HCT116 (cell line): ENCODE results near the gene TTLL11. TPM values are rescaled to one million over a fixed set of nuclear protein-coding genes. Genes with fewer than 3 reads are reported as not detected.

Experiments
- ATAC-seq: fragments of 200-7000 bp; cut with Tn5 transposase; 2 replicates; pipeline ENCODE4 v1.9.1; 2020; ENCODE audit warnings: mild to moderate bottlenecking, moderate library complexity
- BruUV-seq: library from RNA; stranded (reverse); fragments of 400-500 nt; replicated peaks from 2 replicates; lab custom pipeline; 2021; lab: Mats Ljungman, UMichigan
- CTCF ChIA-PET: fragments of 300-600 bp; sonication (Branson Sonifier 250); formaldehyde crosslinking; loops from one replicate; lab custom pipeline; 2021; ENCODE audit warnings: antibody characterized with exemption; lab: Charles Lee
- POLR2A ChIA-PET: fragments of 300-600, 350-600 bp; sonication (Branson Sonifier 250); formaldehyde crosslinking; loops from one replicate; lab custom pipeline; 2021; ENCODE audit warnings: antibody characterized with exemption; lab: Charles Lee
- RAD21 ChIA-PET, 2 experiments: fragments of 300-600 bp; sonication (Branson Sonifier 250); formaldehyde crosslinking; loops; one replicate each; lab custom pipeline; 2023; ENCODE audit warnings: low total read pairs in 2 of 2; ENCODE audit not compliant: uncharacterized antibody in 2 of 2, unreplicated experiment in 2 of 2, low non-redundant PET in 1 of 2; lab: Charles Lee
- DNase-seq: peaks from one replicate; pipeline ENCODE4 v3.0.0-alpha.2; 2010; ENCODE audit warnings: low read depth, low spot score
- H2AFZ ChIP-seq: fragments of 200-600 bp; shearing (Covaris generic), sonication (generic); 2 replicates; pipeline ENCODE4 v1.6.1; 2017; ENCODE audit warnings: low read depth, mixed run types, mixed read lengths, antibody characterized with exemption, low read length; ENCODE audit not compliant: poor library complexity, severe bottlenecking
- H3K27ac ChIP-seq: 2 replicates; pipeline ENCODE4 v1.5.1; 2012; ENCODE audit warnings: low read depth, low read length
- H3K27me3 ChIP-seq: fragments of 200-600 bp; sonication (generic); 2 replicates; pipeline ENCODE4 v1.6.1; 2016; ENCODE audit warnings: mixed run types, low read length, mixed read lengths; ENCODE audit not compliant: insufficient read depth
- H3K36me3 ChIP-seq, 2 experiments: fragments of 200-500 bp in 1 of 2; fragments of 200-600 bp in 1 of 2; sonication (Bioruptor generic) in 1 of 2; sonication (generic) in 1 of 2; 2 replicates each; pipeline versions ENCODE4 v1.5.1 to v1.6.1; 2014 to 2016; ENCODE audit warnings: low read length in 2 of 2, inconsistent platforms in 1 of 2, mixed read lengths in 1 of 2, mixed run types in 1 of 2; ENCODE audit not compliant: insufficient read depth in 2 of 2, control insufficient read depth in 1 of 2
- H3K4me1 ChIP-seq, 2 experiments: fragments of 200-600 bp in 1 of 2; sonication (generic) in 1 of 2; 2 replicates each; pipeline versions ENCODE4 v1.5.1 to v1.6.1; 2012 to 2017; ENCODE audit warnings: low read length in 2 of 2, inconsistent platforms in 1 of 2, mild to moderate bottlenecking in 1 of 2, mixed read lengths in 1 of 2, mixed run types in 1 of 2, moderate library complexity in 1 of 2; ENCODE audit not compliant: insufficient read depth in 2 of 2, control insufficient read depth in 1 of 2
- H3K4me2 ChIP-seq: fragments of 200-600 bp; sonication (generic); 2 replicates; pipeline ENCODE4 v1.6.1; 2017; ENCODE audit warnings: mixed run types, low read length, mixed read lengths
- H3K4me3 ChIP-seq, 2 experiments: fragments of 200-600 bp in 1 of 2; sonication (generic) in 1 of 2; replicated peaks in 1 of 2; 2 replicates each; pipeline ENCODE4 v1.5.1; 2011 to 2016; ENCODE audit warnings: low read length in 2 of 2, control low read depth in 1 of 2, low read depth in 1 of 2, mild to moderate bottlenecking in 1 of 2, mixed read lengths in 1 of 2, mixed run types in 1 of 2
- H3K79me2 ChIP-seq: fragments of 200-600 bp; sonication (generic); 2 replicates; pipeline ENCODE4 v1.6.1; 2017; ENCODE audit warnings: mild to moderate bottlenecking, mixed run types, low read length, moderate library complexity, mixed read lengths; ENCODE audit not compliant: insufficient read depth
- H3K9ac ChIP-seq: fragments of 200-600 bp; sonication (generic); 2 replicates; pipeline ENCODE4 v1.6.1; 2016; ENCODE audit warnings: low read length, mixed read lengths
- H3K9me2 ChIP-seq: fragments of 200-600 bp; sonication (generic), shearing (Covaris generic); 2 replicates; pipeline ENCODE4 v1.6.1; 2017; ENCODE audit warnings: mixed run types, mild to moderate bottlenecking, moderate library complexity; ENCODE audit not compliant: insufficient read depth
- H3K9me3 ChIP-seq, 2 experiments: fragments of 200-500 bp in 1 of 2; fragments of 200-600 bp in 1 of 2; sonication (Bioruptor generic) in 1 of 2; sonication (generic) in 1 of 2; 2 replicates each; pipeline ENCODE4 v1.6.1; 2014 to 2017; ENCODE audit warnings: low read length in 2 of 2, mixed read lengths in 2 of 2, inconsistent platforms in 1 of 2, low read depth in 1 of 2, mild to moderate bottlenecking in 1 of 2, mixed run types in 1 of 2, moderate library complexity in 1 of 2; ENCODE audit not compliant: control insufficient read depth in 1 of 2, insufficient read depth in 1 of 2
- H4K20me1 ChIP-seq: fragments of 200-600 bp; sonication (generic), shearing (Covaris generic); 2 replicates; pipeline ENCODE4 v1.6.1; 2017; ENCODE audit warnings: mixed run types, mild to moderate bottlenecking, moderate library complexity; ENCODE audit not compliant: insufficient read depth
- ATF3 ChIP-seq: IDR thresholded peaks from 2 replicates; pipeline ENCODE4 v1.6.1; 2012
- CEBPB ChIP-seq: IDR thresholded peaks from 2 replicates; pipeline ENCODE4 v1.6.1; 2012; ENCODE audit warnings: low read depth
- EGR1 ChIP-seq: IDR thresholded peaks from 2 replicates; pipeline ENCODE4 v1.6.1; 2012; ENCODE audit warnings: low read depth
- EZH2phosphoT487 ChIP-seq: fragments of 200-600 bp; IDR thresholded peaks from 2 replicates; pipeline ENCODE4 v1.6.1; 2018; ENCODE audit warnings: antibody characterized with exemption, borderline replicate concordance
- FOSL1 ChIP-seq: IDR thresholded peaks from 2 replicates; pipeline ENCODE4 v1.6.1; 2012; ENCODE audit warnings: low read depth
- JUND ChIP-seq: IDR thresholded peaks from 2 replicates; pipeline ENCODE4 v1.6.1; 2012
- POLR2AphosphoS5 ChIP-seq: IDR thresholded peaks from 2 replicates; pipeline ENCODE4 v1.6.1; 2011; ENCODE audit warnings: mild to moderate bottlenecking, low read depth, low read length, moderate library complexity
- SIN3A ChIP-seq: IDR thresholded peaks from 2 replicates; pipeline ENCODE4 v1.6.1; 2012; ENCODE audit warnings: low read depth
- SP1 ChIP-seq: IDR thresholded peaks from 2 replicates; pipeline ENCODE4 v1.6.1; 2012; ENCODE audit warnings: low read depth
- SRF ChIP-seq: IDR thresholded peaks from 2 replicates; pipeline ENCODE4 v1.6.1; 2012; ENCODE audit warnings: low read depth
- TCF7L2 ChIP-seq: IDR thresholded peaks from 2 replicates; pipeline ENCODE4 v1.7.0; 2011; ENCODE audit warnings: borderline replicate concordance, inconsistent platforms; ENCODE audit not compliant: insufficient read depth, insufficient read length; ENCODE audit errors: extremely low read depth
- YY1 ChIP-seq: IDR thresholded peaks from 2 replicates; pipeline ENCODE4 v1.6.1; 2011; ENCODE audit warnings: low read length, low read depth, moderate library complexity, mild to moderate bottlenecking; ENCODE audit not compliant: insufficient replicate concordance; ENCODE audit errors: extremely low read depth
- ZFX ChIP-seq: fragments of 450-650 bp; IDR thresholded peaks from 2 replicates; pipeline ENCODE4 v1.6.1; 2017
- intact Hi-C: fragments of 100-400 bp; cut with micrococcal nuclease; formaldehyde crosslinking; loops from 2 replicates; pipeline ENCODE4 v1.10.0; 2022
- total RNA-seq: library from RNA; stranded (reverse); gene quantifications from one replicate; pipeline ENCODE4 v1.2.1, GENCODE V29; 2021; ENCODE audit not compliant: unreplicated experiment
- TF ChIP-seq, protein P1 (sequence below): IDR thresholded peaks from 2 replicates; pipeline ENCODE4 v1.6.1; 2012; ENCODE audit warnings: low read depth

Gene TTLL11
- total RNA-seq, 1 experiment from 2014 or later, result 2.2 TPM

DNA sequence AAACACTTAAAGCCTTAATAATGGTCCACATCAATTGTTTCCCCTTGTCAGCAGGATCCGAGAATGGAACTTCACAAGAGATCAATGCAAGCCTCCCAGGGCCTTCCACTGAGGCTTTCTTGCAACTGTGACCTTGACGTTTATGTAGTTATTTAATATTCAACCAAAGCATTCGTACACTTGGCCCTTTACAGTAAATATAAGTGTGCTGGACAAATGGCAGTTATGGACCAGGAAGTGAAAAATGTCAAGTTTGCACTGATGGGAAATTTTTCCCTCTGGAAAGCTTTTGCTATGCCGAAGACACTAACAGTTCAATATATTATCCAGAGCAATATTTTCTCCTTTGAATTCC, 101.8 kb downstream of the TTLL11 start:
- Histone ChIP-seq H3K4me3 (no peak overlapping the region), H3K4me1 (no peaks in the 10 kb centered on the region), H3K27me3 (no peaks in the 10 kb centered on the region), H3K9ac (no peak overlapping the region), H3K79me2 (no peaks in the 10 kb centered on the region), H3K9me2 (no peaks in the 10 kb centered on the region), H3K27ac (no peak overlapping the region), H2AFZ (no peak overlapping the region), H4K20me1 (no peaks in the 10 kb centered on the region), H3K9me3 (no peaks in the 10 kb centered on the region), H3K4me2 (no peak overlapping the region), H3K36me3 (no peaks in the 10 kb centered on the region)
- no peak for DNase-seq
- no peak for ATAC-seq
- ChIA-PET POLR2A (no interaction called here), CTCF (interaction anchor here (2.8 kb wide), 1 partner anchor 445 kb away, joined by 13 read pairs; no protein-coding TSS in a partner anchor), RAD21 (no interaction called here)
- no peak for TF ChIP-seq ATF3
- TF ChIP-seq TCF7L2, result no peak
- intact Hi-C loops, result loop anchor here (5.0 kb wide), 2 partner anchors 249 to 289 kb away; no protein-coding TSS in a partner anchor
- no TSS peak for BruUV-seq

DNA sequence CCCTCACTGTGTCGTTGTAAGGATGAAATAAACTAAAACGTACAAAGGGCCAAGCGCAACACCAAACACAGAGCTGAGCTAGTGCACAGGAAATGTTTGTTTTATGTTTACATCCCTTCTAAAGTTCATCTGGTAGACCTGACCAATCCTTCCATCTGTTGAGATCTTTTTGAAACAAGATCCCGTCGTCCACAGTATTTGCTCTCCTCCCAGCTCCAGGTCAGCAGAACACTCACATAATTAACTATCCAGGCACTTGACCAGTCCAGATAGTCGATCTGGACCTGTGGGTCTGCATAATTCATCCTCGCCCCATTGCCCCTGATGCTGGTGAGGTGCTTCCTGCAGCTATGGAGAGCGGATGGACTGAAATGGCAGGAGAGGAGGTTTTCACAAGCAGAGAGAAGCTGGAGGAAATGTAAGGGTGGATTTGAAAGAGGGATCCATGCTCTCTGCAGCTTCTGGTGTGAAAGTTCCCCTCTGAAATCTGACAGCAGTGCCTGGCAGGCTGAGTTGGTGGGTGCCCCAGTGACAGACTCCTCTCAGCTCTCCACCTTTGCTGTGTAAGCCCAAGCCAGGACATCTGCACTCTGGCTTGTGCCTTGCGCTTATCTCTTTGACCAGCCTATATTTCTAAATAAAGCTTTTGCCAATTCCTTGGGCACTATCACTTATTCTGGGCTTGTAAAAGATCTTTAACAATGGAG, 102.4 kb downstream of the TTLL11 start:
- intact Hi-C loops, result loop anchor here (5.0 kb wide), 2 partner anchors 248 to 288 kb away; no protein-coding TSS in a partner anchor

More for the DNA sequence above, 102.4 kb downstream of the TTLL11 start:
- ChIA-PET CTCF (interaction anchor here (1.4 to 2.8 kb wide), 2 partner anchors 304 to 445 kb away, joined by 3 to 13 read pairs; no protein-coding TSS in a partner anchor), POLR2A (no interaction called here), RAD21 (no interaction called here)
- no peaks in the 10 kb centered on the region for H3K9me3 ChIP-seq
- no peaks in the 10 kb centered on the region for H4K20me1 ChIP-seq
- TF ChIP-seq JUND (no peak), ZFX (no peak), SIN3A (no peak), FOSL1 (no peak), EGR1 (no peak), EZH2phosphoT487 (no peak), POLR2AphosphoS5 (no peak), CEBPB (no peak), YY1 (no peak), ATF3 (no peak), SP1 (no peak), SRF (no peak)
- TF ChIP-seq, protein P1, sequence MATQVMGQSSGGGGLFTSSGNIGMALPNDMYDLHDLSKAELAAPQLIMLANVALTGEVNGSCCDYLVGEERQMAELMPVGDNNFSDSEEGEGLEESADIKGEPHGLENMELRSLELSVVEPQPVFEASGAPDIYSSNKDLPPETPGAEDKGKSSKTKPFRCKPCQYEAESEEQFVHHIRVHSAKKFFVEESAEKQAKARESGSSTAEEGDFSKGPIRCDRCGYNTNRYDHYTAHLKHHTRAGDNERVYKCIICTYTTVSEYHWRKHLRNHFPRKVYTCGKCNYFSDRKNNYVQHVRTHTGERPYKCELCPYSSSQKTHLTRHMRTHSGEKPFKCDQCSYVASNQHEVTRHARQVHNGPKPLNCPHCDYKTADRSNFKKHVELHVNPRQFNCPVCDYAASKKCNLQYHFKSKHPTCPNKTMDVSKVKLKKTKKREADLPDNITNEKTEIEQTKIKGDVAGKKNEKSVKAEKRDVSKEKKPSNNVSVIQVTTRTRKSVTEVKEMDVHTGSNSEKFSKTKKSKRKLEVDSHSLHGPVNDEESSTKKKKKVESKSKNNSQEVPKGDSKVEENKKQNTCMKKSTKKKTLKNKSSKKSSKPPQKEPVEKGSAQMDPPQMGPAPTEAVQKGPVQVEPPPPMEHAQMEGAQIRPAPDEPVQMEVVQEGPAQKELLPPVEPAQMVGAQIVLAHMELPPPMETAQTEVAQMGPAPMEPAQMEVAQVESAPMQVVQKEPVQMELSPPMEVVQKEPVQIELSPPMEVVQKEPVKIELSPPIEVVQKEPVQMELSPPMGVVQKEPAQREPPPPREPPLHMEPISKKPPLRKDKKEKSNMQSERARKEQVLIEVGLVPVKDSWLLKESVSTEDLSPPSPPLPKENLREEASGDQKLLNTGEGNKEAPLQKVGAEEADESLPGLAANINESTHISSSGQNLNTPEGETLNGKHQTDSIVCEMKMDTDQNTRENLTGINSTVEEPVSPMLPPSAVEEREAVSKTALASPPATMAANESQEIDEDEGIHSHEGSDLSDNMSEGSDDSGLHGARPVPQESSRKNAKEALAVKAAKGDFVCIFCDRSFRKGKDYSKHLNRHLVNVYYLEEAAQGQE, result no peak
- H3K4me2 ChIP-seq, result no peak overlapping the region
- no peak overlapping the region for H3K9ac ChIP-seq
- DNase-seq (no peak), ATAC-seq (no peak)
- H2AFZ ChIP-seq, result no peak overlapping the region
- no peak overlapping the region for H3K4me3 ChIP-seq
- H3K27ac ChIP-seq, result no peak overlapping the region
- H3K79me2 ChIP-seq, result no peaks in the 10 kb centered on the region
- no peaks in the 10 kb centered on the region for H3K36me3 ChIP-seq
- BruUV-seq, result no TSS peak
- H3K4me1 ChIP-seq, result no peaks in the 10 kb centered on the region
- H3K9me2 ChIP-seq, result no peaks in the 10 kb centered on the region
- no peaks in the 10 kb centered on the region for H3K27me3 ChIP-seq
